Daoy (cell line): ENCODE results near the gene FABP7. TPM values are rescaled to one million over a fixed set of nuclear protein-coding genes. Genes with fewer than 3 reads are reported as not detected.

Experiments used
- DNase-seq: peaks from one replicate; pipeline ENCODE4 v3.0.0-alpha.2; 2015; ENCODE audit warnings: low read depth
- total RNA-seq: library from RNA; depleted of rRNA; stranded (reverse); fragments of >200 nt; shearing (Covaris generic); gene quantifications from 2 replicates; pipeline ENCODE4 v1.2.3, GENCODE V29; 2014

Gene FABP7
- total RNA-seq, 1 experiment from 2014 or later: not detected

DNA sequence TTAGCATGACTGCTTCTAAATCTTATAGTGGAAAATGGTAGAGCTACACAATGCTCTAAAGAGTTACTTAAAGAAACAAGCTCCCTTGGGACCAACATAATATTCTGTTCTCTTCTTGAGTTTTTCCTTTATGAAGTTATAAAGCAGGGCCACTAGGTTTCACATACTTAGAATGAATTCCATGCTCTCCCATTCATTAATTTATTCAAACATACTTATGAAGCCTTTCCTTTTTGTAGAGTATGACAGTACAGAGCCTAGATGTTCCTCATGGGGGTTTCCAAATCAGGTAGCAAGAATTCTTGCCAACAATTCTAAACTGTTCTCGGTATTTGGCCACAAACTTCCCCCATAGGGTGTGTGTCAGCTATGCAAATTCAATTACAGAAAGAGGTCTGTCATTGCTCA lies 20.6 kb upstream of the FABP7 start:
- no peak for DNase-seq

- DNase-seq: no peak
These were observed 19.2 kb upstream of the FABP7 start for GRCh38 chr6:122760330-122760729.

GRCh38 chr6:122766256-122766655 lies 13.3 kb upstream of the FABP7 start:
- DNase-seq: no peak

- no peak for DNase-seq
These were observed 8.5 kb upstream of the FABP7 start for GRCh38 chr6:122770835-122771601.

- DNase-seq: no peak
These were observed 6.6 kb upstream of the FABP7 start for GRCh38 chr6:122772724-122773415.

DNA sequence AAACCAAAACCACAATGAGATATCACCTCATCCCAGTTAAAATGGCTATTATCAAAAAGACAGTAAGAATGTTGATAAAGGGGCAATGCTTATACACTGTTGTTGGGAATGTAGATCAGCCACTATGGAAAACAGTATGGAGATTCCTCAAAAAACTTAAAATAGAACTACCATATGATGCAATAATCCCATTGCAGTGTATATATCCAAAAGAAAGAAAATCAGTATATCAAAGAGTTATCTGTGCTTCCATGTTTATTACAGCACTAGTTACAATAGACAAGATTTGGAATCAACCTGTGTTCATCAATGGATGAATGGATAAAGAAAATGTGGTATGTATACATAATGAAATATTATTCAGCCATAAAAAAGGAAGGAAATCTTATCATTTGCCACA lies 3.5 kb upstream of the FABP7 start:
- no peak for DNase-seq

DNA sequence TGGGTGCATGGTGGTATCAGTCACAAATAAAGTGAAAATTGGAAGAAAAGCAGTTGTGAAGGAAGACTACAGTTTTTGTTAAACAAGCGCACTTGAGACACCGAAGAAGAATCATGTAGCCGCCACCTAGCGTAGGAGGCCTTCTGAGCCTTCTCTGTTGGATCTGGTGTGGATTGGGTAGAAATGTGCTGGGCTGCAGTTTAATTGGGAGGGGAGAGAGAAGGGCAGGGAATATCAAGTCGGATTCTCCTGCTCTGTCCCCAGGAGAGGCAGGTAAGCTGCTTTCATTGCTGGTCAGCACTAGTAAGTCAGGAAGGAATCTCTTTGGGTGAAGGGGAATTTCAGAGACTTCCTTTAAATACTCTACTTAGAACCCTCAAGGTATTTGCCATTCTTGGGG lies 1.2 kb upstream of the FABP7 start:
- DNase-seq: no peak

DNA sequence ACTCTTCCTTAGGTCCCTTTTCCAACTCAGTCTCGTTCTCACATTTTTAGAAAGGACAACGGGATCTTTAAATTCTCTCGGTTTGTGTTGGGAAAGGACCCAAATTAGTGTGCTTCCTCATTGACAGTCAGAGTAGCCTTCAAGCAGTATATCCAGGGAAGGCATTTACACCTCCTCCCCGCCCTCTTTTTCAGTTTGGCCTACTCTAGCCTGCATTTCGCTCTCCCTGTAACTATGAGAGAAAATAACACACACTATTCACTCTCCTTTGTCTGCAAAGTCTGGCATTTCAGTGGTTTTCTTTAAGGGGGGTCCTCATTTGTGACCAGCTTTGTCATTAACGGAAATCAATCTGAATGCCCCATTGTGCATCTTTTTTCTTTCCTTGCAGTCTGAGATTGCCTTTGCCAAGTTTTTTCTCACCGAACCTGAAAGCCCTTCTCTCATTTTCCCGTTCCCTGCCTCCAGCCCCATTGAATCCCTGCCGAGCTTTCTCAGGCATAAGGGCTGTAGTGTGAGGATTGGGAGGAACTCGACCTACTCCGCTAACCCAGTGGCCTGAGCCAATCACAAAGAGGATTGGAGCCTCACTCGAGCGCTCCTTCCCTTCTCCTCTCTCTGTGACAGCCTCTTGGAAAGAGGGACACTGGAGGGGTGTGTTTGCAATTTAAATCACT lies 393 bp upstream of the FABP7 start:
- no peak for DNase-seq

DNA sequence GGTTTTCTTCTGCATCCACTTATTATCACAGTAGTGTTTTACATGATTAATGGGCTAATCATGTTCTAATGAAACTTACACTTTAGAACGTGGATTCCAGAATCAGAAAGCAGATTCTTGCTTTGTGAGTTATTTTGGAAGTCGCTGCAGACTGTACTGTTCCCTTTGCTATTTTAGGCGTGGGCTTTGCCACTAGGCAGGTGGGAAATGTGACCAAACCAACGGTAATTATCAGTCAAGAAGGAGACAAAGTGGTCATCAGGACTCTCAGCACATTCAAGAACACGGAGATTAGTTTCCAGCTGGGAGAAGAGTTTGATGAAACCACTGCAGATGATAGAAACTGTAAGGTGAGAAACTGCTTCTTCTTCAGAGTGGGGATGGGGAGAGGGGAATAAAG lies 598 bp downstream of the FABP7 start:
- DNase-seq: no peak

- no peak for DNase-seq
These were observed 2.2 kb downstream of the FABP7 start for GRCh38 chr6:122781716-122782115.

DNA sequence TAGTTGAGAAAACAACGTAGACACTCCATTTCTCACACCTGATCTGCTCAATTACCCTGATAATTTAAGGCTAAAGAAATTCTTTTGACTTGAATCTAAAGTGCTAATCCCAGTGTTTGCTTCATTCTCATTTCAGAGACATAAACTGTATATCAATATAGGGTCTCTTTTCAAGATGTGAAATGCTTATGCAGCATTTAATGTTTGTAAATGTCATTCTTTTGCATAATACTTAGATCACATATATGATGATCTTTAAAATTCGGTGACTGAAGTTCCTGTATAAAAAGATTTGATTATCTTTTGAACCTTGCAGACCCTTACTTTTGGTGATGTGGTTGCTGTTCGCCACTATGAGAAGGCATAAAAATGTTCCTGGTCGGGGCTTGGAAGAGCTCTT lies 3.9 kb downstream of the FABP7 start:
- DNase-seq: no peak

DNA sequence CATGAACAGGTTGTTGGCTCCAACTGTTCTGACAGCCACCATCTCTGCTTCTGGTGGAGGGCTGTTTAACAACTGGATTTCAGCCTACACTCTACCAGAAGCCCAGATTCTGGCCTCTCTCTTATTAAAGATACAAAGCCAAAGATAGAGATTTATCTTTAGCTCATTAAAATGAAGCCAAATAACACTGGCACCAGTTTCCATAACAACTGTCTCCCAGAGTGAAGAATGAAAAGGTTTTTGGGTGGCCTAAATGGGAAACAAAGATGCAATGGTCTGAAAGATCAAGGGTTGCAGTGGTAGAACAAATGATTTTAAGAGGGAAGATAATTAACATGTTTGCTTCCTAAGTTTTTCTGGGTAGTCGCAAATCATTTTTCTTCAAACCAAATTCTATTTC lies 6.4 kb downstream of the FABP7 start:
- DNase-seq: no peak

- DNase-seq: no peak
These were observed 8.2 kb downstream of the FABP7 start for GRCh38 chr6:122787721-122788120.

DNA sequence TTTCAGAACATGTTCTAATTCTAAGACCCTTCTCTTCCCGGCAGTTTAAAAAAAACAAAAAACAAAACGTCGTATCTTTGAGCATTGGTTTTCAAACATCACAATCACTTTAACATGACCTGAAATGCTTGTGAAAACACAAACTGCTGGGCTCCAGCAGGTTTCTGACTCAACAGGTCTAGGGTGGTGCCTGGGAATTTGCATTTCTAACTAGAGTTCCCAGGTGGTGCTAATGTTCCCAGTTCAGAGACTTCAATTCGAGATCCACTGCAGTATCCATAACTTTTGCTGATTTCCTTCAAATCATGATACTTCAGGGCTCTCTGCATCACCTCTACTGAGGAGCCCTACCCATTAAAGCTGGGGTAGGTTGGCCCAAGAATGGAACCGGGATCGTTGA lies 8.7 kb downstream of the FABP7 start:
- no peak for DNase-seq

- no peak for DNase-seq
These were observed 9.2 kb downstream of the FABP7 start for GRCh38 chr6:122788663-122789181.

GRCh38 chr6:122789182-122790027 lies 9.9 kb downstream of the FABP7 start, which contains the start of gene SMPDL3A:
SMPDL3A (plus strand) TSS chr6:122789258; CDS start chr6:122789347, 89 bp downstream.
- peak; percentile 79 for DNase-seq

GRCh38 chr6:122790028-122790422 lies 10.5 kb downstream of the FABP7 start:
- DNase-seq: no peak

DNA sequence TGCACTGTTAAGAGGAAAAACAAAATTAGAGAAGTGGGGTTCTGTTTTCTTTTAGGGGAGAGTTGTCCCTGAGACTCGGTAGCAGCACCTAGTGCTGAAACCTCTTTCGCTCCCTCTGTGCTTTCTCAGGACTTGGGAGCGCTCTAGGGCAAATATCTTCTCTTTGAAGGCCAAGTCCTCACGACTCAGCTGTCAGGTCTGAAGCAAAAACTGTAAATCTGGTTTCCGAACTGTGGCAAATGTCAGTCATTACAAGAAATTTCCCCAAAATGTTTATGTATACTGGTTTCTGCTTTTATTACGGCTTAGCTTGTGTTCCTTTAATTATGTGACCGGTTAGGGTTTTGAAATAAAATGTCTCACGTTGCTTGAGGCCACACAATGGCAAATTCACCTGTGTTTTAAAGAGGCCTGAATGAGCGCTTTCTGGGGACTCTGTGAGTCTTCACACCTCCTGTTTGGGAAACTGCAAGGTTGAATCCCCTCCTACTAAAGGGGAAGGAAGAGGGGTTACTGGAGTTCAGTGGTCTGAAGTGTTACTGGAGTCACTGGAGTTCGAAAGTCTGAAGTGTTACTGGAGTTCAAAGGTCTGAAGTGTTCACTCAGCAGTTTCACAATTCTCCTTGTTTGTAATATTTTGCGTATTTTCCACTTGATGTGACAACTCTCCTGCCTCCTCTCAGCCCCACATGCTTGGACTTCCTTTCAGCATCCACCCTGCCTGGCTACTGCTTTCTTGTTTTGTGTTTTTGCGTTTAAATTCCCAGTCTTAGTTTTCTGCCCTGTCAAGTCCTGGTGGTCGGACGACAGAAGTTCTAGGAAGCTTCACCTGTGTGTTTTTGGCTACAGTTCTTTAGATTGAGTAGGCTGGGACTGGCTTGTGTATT lies 11.2 kb downstream of the FABP7 start:
- DNase-seq: peak; percentile 5

- no peak for DNase-seq
These were observed 11.8 kb downstream of the FABP7 start for GRCh38 chr6:122791310-122791679.

DNA sequence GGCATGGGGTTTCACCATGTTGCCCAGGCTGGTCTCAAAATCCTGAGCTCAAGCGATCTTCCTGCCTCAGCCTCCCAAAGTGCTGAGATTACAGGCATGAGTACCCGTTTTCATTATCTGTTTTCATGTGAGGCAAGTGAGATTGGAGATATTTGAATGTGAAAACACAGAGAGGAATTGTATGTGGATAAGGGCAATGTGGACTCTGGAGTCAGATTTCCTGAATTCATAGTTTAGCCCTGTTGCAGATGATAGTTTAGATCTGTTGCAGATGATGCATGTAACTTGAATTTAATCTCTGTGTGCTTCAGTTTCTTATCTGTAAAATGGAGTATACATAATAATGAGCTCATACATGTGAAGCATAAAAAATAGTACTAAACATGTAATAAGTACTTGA lies 13.2 kb downstream of the FABP7 start:
- DNase-seq: no peak

DNA sequence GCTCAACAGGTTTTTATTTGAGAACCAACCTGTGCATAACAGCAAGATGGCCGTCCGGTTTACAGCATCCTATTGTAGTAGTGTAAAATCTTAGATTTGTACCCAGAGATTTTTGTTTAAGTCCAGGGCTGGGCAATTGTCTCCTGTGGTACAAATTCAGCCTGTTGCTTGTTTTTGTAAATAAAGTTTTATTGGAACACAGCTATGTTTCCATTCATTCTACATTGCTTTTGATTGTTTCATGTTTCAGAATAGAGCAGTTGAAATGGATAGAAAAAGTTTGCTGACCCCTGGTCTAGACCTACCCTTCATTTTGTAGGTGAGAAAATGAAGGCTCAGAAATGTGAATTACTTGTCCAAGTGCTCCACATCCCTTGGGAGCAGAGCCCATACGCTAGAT lies 18.0 kb downstream of the FABP7 start:
- no peak for DNase-seq
